ENCODE measurements around the gene RPL14.

RPL14 gene

GRCh38 chr3:40456940-40457823 is at the start of gene RPL14:
TSS of gene RPL14 (plus strand) at chr3:40457339. CDS start at chr3:40457472, 133 bp downstream.
- DNase-seq = peak; percentile 94
- Histone ChIP-seq H3K4me3 (ENCODE audit: low read depth, low read length) (peak within 1 kb of the TSS; percentile 98), H3K27me3 (replicated peaks) (no peaks in the 10 kb centered on the region), H3K27ac (peak within 1 kb of the TSS; percentile 79), H3K36me3 (replicated peaks) (peaks cover 39% of the 10 kb centered on the region)
- TF ChIP-seq CTCF (IDR thresholded peaks at IDR 0.05; ENCODE audit: low read depth, low read length, missing control alignments) = no peak
- in situ Hi-C loops (cut with HindIII; ENCODE audit: low pct_ligation_motif_present, low sequenced_read_pairs) = no loop called here

DNA sequence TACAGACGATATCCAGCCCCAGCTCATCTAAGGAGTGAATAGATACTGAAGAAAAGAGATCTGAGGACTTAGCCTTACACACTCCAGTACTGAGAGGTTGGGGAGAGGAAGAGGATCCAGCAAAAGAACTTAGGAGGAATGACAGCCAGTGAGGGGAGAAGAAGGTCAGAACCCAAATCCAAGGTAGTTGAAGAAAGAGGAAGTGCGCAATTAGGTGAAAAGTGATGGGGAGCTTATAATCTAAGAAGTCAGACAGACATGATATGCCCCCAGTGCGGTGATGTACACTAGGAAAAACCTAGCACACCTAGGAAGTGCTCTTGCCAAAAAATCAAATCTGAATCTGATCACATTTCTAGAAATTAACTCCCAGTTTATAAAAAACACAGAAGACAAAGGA is 49.5 kb upstream of the RPL14 start:
- H3K27me3 ChIP-seq (replicated peaks) = no peaks in the 10 kb centered on the region
- DNase-seq = no peak
- H3K36me3 ChIP-seq (replicated peaks) = no peaks in the 10 kb centered on the region
- no peak for TF ChIP-seq CTCF (IDR thresholded peaks at IDR 0.05; ENCODE audit: low read depth, low read length, missing control alignments)
- in situ Hi-C loops (cut with HindIII; ENCODE audit: low pct_ligation_motif_present, low sequenced_read_pairs) = no loop called here
- H3K27ac ChIP-seq = no peak overlapping the region
- H3K4me3 ChIP-seq (ENCODE audit: low read depth, low read length) = no peak overlapping the region

DNA sequence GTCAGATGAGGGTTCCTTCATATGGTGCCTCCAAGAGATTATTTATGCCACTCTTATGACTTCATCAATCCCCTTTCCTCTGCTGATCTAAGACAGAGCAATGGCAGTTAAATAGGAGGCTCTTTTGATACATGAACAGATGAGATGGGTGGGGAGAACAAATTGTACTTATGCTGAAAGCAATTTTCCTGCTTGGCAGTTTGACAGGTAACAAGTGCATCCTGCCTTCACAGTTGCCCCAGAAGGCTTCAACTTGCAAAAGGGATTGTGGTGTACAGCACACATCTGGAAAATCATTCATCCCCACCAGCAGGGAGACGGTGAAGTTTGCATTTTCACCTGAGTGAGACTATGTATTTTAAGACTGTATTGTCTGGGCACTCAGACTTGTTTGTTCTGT is 42.9 kb upstream of the RPL14 start:
- TF ChIP-seq CTCF (IDR thresholded peaks at IDR 0.05; ENCODE audit: low read depth, low read length, missing control alignments) = no peak
- Histone ChIP-seq H3K27ac (no peak overlapping the region), H3K27me3 (replicated peaks) (no peaks in the 10 kb centered on the region), H3K4me3 (ENCODE audit: low read depth, low read length) (no peak overlapping the region), H3K36me3 (replicated peaks) (no peaks in the 10 kb centered on the region)
- in situ Hi-C loops (cut with HindIII; ENCODE audit: low pct_ligation_motif_present, low sequenced_read_pairs) = no loop called here
- DNase-seq = no peak

- in situ Hi-C loops (cut with HindIII; ENCODE audit: low pct_ligation_motif_present, low sequenced_read_pairs) = no loop called here
- Histone ChIP-seq H3K4me3 (ENCODE audit: low read depth, low read length) (no peak overlapping the region), H3K36me3 (replicated peaks) (no peaks in the 10 kb centered on the region), H3K27ac (no peak overlapping the region), H3K27me3 (replicated peaks) (no peaks in the 10 kb centered on the region)
- no peak for TF ChIP-seq CTCF (IDR thresholded peaks at IDR 0.05; ENCODE audit: low read depth, low read length, missing control alignments)
- DNase-seq = no peak
These were observed 39.1 kb upstream of the RPL14 start for GRCh38 chr3:40417845-40418543.

DNA sequence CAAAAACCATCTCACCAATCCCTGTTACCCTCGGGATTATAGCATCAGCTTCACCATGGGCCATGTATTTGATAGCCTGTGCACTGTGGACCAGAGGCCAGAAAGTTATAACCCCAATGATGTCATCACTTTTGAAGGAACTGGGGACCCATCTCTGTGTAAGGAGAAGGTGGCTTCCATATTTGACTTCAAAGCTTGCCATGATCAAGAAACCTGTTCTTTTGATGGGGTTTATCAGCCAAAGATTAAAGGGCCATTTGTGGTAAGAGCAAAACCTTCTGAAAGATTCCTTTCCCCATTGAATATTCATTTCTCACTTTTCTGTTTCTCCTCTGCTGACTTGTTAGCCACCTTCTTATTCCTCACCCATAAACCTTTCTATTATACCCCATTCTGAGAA is 34.3 kb upstream of the RPL14 start:
- in situ Hi-C loops (cut with HindIII; ENCODE audit: low pct_ligation_motif_present, low sequenced_read_pairs) = no loop called here
- H3K27ac ChIP-seq = no peak overlapping the region
- H3K27me3 ChIP-seq (replicated peaks) = no peaks in the 10 kb centered on the region
- no peak overlapping the region for H3K4me3 ChIP-seq (ENCODE audit: low read depth, low read length)
- no peak for DNase-seq
- no peaks in the 10 kb centered on the region for H3K36me3 ChIP-seq (replicated peaks)
- TF ChIP-seq CTCF (IDR thresholded peaks at IDR 0.05; ENCODE audit: low read depth, low read length, missing control alignments) = no peak
